MM.1S (cell line): ENCODE measurements around the gene TRHDE.

Source experiments
- DNase-seq: peaks from one replicate; pipeline ENCODE4 v3.0.0-alpha.2; 2015
- H2AFZ ChIP-seq: fragments of 300-600 bp; sonication (generic); 2 replicates; pipeline ENCODE4 v1.6.0; 2016; ENCODE audit warnings: antibody characterized with exemption, low read length
- H3F3A ChIP-seq: fragments of 300-600 bp; sonication (generic); 2 replicates; pipeline ENCODE4 v1.6.1; 2016; ENCODE audit warnings: mild to moderate bottlenecking, antibody characterized with exemption, low read length, moderate library complexity, mixed read lengths; ENCODE audit not compliant: insufficient read depth
- H3K27ac ChIP-seq: fragments of 300-600 bp; sonication (generic); 2 replicates; pipeline ENCODE4 v1.5.1; 2016; ENCODE audit warnings: mild to moderate bottlenecking, low read length
- H3K27me3 ChIP-seq: fragments of 300-600 bp; sonication (generic); replicated peaks from 2 replicates; pipeline ENCODE4 v1.6.0; 2016; ENCODE audit warnings: low read length; ENCODE audit not compliant: insufficient read depth
- H3K36me3 ChIP-seq: fragments of 300-600 bp; sonication (generic); replicated peaks from 2 replicates; pipeline ENCODE4 v1.6.1; 2016; ENCODE audit warnings: mild to moderate bottlenecking, low read length, mixed read lengths; ENCODE audit not compliant: insufficient read depth
- H3K4me1 ChIP-seq: fragments of 300-600 bp; sonication (generic); 2 replicates; pipeline ENCODE4 v1.6.1; 2016; ENCODE audit warnings: low read length, mixed read lengths
- H3K4me2 ChIP-seq: fragments of 300-600 bp; sonication (generic); 2 replicates; pipeline ENCODE4 v1.6.0; 2016; ENCODE audit warnings: low read depth, low read length
- H3K4me3 ChIP-seq: fragments of 300-600 bp; sonication (generic); 2 replicates; pipeline ENCODE4 v1.5.1; 2016; ENCODE audit warnings: low read length, mixed read lengths
- H3K79me2 ChIP-seq: fragments of 300-600 bp; sonication (generic); 2 replicates; pipeline ENCODE4 v1.6.1; 2016; ENCODE audit warnings: mixed run types, low read length, mixed read lengths
- H3K9ac ChIP-seq: fragments of 300-600 bp; sonication (generic); 2 replicates; pipeline ENCODE4 v1.6.1; 2016; ENCODE audit warnings: low read length, mixed read lengths
- H3K9me2 ChIP-seq: fragments of 300-600 bp; sonication (generic); replicated peaks from 2 replicates; pipeline ENCODE4 v1.6.1; 2016; ENCODE audit warnings: mild to moderate bottlenecking, low read length, mixed read lengths; ENCODE audit not compliant: insufficient read depth
- H3K9me3 ChIP-seq: fragments of 300-600 bp; sonication (generic); replicated peaks from 2 replicates; pipeline ENCODE4 v1.6.1; 2016; ENCODE audit warnings: mild to moderate bottlenecking, low read length, mixed read lengths; ENCODE audit not compliant: insufficient read depth
- H4K20me1 ChIP-seq: fragments of 300-600 bp; sonication (generic); 2 replicates; pipeline ENCODE4 v1.6.1; 2016; ENCODE audit warnings: mild to moderate bottlenecking, low read length, moderate library complexity, mixed read lengths; ENCODE audit not compliant: insufficient read depth
- CTCF ChIP-seq: fragments of 300-600 bp; sonication (generic); IDR thresholded peaks from 2 replicates; pipeline ENCODE4 v1.5.1; 2016; ENCODE audit warnings: antibody characterized with exemption, low read length, mixed read lengths
- EZH2 ChIP-seq: fragments of 300-600 bp; sonication (generic); optimal IDR thresholded peaks from 2 replicates; pipeline ENCODE3; 2017; ENCODE audit warnings: low read depth, mild to moderate bottlenecking, antibody characterized with exemption, low read length, mixed read lengths
- EZH2phosphoT487 ChIP-seq: fragments of 300-600 bp; sonication (generic); IDR thresholded peaks from 2 replicates; pipeline ENCODE4 v1.6.1; 2018; ENCODE audit warnings: antibody characterized with exemption, low read length

The TRHDE gene

GRCh38 chr12:72273499-72273837, 1.3 kb downstream of the TRHDE start:
- Histone ChIP-seq H3K36me3 (no peaks in the 10 kb centered on the region), H3K4me2 (no peak overlapping the region), H3K4me3 (no peak overlapping the region), H3K4me1 (no peaks in the 10 kb centered on the region), H3K27ac (no peak overlapping the region), H3K9me3 (no peaks in the 10 kb centered on the region), H3K9me2 (no peaks in the 10 kb centered on the region), H3K27me3 (no peaks in the 10 kb centered on the region), H3K9ac (no peak overlapping the region), H4K20me1 (no peaks in the 10 kb centered on the region), H3K79me2 (no peaks in the 10 kb centered on the region), H2AFZ (no peak overlapping the region), H3F3A (no peaks in the 10 kb centered on the region)
- TF ChIP-seq EZH2 (no peak), CTCF (no peak), EZH2phosphoT487 (no peak)
- no peak for DNase-seq

GRCh38 chr12:72273851-72274351, 1.7 kb downstream of the TRHDE start:
- H3K9me3 ChIP-seq: no peaks in the 10 kb centered on the region
- H3K79me2 ChIP-seq: no peaks in the 10 kb centered on the region
- H3K4me2 ChIP-seq: no peak overlapping the region
- no peak overlapping the region for H3K9ac ChIP-seq
- no peak overlapping the region for H3K27ac ChIP-seq
- no peak for DNase-seq
- H3K4me1 ChIP-seq: no peaks in the 10 kb centered on the region
- H4K20me1 ChIP-seq: no peaks in the 10 kb centered on the region
- H2AFZ ChIP-seq: no peak overlapping the region
- H3F3A ChIP-seq: no peaks in the 10 kb centered on the region
- no peaks in the 10 kb centered on the region for H3K9me2 ChIP-seq
- no peak for TF ChIP-seq EZH2phosphoT487
- TF ChIP-seq EZH2: no peak
- TF ChIP-seq CTCF: no peak
- no peak overlapping the region for H3K4me3 ChIP-seq
- no peaks in the 10 kb centered on the region for H3K27me3 ChIP-seq
- no peaks in the 10 kb centered on the region for H3K36me3 ChIP-seq

GRCh38 chr12:72274931-72275330, 2.8 kb downstream of the TRHDE start:
- Histone ChIP-seq H3K4me1 (no peaks in the 10 kb centered on the region), H3K9me2 (no peaks in the 10 kb centered on the region), H3K36me3 (no peaks in the 10 kb centered on the region), H3K9ac (no peak overlapping the region), H3K4me3 (no peak overlapping the region), H3K27ac (no peak overlapping the region), H3F3A (no peaks in the 10 kb centered on the region), H3K4me2 (no peak overlapping the region), H4K20me1 (no peaks in the 10 kb centered on the region), H2AFZ (no peak overlapping the region), H3K79me2 (no peaks in the 10 kb centered on the region), H3K27me3 (no peaks in the 10 kb centered on the region), H3K9me3 (no peaks in the 10 kb centered on the region)
- TF ChIP-seq EZH2phosphoT487 (no peak), CTCF (no peak), EZH2 (no peak)
- DNase-seq: no peak
